Activated CD4-positive, alpha-beta T cell treated with anti-CD3 and anti-CD28 coated beads for 1 hour (primary cell): Measurements from ENCODE around the gene MARCHF6.
"Not testable (repeated sequence)": the region's sequence is repeated elsewhere in the genome, so short reads cannot be mapped to it uniquely, and the experiment has no call there.

Experiments used
- DNase-seq: peaks from one replicate; pipeline ENCODE4 v3.0.0-alpha.2; 2020

The MARCHF6 gene

DNA sequence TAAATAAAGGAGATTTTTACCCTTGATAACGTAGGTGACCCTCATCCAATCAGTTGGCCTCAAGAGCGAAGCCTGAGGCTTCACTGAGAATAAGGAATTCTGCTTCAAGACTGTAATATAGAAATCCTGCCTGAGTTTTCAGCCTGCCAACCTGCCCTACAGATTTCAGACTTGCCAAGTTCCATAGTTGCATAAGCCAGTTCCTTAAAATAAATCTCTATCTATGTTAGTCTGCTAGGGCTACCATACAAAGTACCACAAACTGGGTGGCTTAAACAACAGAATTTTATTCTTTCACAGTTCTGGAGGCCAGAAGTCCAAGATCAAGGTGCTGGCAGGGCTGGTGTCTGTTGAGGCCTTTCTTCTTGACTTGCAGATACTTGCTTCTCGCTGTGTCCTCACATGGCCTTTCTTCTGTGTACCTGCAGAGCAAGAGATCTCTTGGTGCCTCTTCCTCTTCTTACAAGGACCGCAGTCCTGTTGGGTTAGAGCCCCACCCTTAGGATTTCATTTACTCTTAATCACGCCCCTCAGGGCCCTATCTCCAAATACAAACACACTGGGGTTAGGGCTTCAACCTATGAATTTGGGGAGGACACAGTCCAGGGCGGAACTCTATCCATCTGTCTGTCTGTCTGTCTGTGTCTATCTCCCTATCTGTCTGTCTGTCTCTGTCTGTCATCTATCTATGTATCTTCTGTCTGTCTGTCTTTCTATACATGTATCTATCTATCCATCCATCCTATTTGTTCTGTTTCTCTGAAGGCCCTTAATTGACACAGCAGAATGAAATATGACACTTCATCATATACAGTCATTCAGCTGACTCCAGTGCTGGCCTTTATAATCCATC is 28.8 kb upstream of the MARCHF6 start:
- no peak for DNase-seq

DNA sequence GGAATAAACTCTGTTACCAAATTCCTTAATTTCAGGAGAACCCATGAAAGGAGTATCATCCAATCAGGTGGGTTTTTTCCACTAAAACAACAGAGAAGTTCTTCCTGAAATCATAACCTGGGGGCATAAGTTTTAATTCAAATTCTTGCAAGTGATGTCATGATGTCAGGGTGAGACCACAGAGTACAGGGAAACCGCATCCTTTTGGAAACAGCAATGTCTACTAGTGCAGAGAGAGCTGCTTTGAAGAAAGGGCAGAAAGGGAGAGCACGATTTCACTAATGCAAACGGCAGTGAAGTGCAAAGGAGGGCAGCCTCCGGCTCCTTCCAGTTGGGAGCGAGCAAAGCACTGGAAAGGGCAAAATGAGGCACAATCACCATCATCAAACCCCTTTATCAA is 25.2 kb upstream of the MARCHF6 start:
- DNase-seq, result no peak

DNA sequence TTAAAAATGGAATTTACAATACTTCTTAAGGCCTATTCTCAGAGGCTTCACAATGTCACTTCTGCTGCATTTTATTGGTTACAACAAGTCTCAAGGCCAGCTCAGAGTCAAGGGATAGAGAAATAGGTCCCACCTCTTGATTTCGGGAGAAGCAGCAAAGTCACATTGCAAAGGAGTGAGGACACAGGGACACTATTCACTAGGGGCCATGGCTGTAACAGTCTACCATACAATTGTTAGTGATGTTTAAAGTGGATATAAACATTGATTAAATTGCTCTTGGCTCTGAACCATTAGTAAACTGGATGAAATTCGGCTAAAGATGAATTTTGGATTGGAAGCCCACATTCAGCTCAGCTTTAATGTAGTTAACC is 24.1 kb upstream of the MARCHF6 start:
- DNase-seq, result no peak

DNA sequence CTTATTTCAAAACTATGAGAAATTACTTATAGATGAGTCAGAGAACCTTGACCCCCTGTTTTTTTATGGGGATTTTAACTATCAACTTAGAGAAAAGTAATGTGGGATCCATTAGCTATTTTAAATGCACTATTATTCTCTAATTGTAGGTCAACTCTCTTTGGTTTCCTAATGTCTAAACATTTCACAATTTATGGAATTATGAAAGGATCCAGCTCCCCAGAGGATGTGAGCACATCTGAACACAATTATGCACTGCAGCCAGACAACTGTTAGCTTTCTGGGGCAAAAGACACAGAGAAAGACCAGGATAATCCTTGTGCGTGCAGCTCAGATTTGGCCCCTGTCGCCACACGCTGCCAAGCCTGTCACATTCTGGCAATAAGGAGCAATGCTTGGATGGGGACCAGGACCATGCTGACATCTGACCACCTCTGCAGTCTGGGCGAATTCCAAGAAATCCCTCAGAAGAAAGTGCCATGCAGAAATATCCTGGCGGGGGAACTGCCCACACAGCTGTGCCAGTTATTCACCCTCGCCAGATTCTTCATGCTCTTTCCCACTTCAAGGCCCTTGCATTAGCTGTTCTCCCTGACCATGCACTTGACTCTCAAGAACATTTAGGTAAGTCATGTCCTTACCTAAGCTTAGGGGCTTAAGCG is 23.5 kb upstream of the MARCHF6 start:
- no peak for DNase-seq

DNA sequence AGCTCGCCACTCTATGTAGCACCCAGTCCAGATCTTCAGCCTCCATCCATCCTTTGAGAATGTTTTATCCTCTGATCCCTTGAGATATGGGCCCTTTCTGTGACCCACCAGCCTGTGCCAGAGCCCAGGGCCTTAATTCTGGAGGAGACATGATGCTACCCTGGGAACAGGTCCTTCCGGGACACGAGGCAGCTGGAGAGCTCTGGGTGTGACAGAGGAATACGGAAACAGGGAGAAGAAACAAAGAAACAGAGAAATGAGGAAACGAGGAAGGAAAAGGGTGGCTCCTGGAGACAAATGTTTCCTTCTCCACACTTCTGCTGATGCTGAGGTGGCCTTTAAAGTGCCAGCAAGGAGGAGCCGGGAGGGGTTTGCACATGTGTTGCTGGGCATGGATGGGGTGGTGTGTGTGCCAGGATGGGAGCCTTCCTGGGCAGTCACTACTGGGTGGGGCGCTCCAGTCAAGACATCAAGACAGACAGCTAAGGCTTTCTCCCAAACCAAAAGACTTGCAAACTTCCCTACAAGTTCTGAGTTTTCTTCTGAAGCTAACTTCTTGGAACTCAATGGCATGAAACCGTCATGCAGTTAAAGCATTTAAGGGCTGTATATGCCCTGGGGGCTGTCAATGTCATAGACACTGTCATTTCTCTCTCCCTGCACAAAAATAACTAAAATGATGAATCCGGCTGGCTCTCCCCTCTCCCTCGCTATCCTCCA is 22.8 kb upstream of the MARCHF6 start:
- DNase-seq, result no peak

DNA sequence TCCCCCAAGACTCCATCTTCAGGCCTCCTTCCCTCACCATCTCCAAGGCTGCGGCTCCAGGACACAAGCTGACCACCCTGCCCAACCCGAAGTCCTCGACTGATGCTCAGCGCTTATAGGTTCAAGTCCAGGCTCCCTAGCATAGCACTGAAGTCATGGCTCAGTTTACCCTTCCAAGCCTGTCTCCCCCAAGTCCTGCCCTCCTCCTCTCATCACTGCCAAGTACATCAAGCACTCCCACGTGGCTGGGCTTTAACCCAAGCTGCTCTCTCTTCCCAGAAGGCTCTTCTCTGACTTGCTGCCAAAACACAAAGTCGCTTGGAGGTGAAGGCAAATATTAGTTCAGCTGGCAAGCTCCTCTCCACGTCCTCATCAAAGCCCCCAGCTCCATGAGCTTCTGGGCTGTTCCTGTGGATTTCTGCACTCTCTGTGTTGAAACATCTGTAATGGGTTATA is 22.1 kb upstream of the MARCHF6 start:
- DNase-seq, result no peak

DNA sequence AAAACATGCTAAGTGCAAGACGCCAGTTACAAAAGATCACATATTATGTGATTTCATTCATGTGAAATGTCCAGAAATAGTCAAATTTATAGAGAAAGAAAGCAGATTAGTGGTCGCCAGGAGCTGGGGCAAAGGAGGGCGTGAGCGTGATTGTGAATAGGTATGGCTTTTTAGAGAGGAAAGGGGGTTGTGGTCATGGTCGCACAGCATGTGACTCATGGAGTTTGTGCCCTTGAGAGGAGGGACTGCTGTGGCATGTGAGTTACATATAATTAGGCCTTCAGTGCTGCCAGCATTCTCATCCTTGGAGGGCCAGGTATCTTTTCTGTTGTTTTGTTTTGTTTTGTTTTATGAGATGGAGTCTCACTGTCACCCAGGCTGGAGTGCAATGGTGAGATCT is 21.2 kb upstream of the MARCHF6 start:
- no peak for DNase-seq

DNA sequence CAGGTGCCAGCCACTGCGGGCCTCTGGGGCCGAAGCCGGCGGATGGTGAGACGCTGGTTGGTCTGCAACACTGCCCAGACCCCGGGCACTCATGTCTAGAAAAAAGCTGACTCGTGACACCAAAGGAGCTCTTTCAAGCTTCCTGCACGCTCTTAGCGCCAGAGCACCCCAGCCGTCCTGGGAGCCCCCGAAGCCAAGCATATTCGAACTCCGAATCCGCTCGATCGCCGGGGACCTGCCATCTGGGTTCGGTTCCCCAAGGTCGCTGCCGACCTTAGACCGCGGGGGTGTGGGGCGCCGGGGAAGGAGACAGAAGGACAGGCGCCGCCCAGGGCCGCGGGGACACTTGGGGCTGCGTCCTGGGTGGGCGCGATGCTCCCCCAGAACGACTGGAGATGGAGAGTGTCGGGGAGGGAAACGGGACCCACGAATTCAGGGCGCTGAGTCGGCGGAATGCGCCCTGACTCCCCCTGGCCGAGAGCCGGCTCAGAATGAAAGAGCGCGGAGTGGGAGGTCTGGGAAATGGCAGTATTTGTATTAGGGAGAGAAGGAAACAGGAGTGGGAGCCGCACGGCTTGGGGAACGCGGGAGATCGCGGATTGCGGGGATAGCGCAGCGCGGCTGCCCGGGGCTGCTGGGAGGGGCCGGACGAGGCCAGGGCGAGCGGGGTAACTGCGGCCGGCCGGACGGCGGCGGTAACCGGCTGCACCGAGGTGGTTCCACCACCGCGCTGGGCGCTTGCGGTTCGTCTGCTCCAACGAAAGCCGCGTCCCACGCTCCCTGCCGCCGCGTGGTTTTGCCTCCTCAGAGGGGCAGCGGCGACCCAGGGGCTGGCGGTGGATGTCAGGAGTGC is 20.1 kb upstream of the MARCHF6 start:
- DNase-seq, result no peak

DNA sequence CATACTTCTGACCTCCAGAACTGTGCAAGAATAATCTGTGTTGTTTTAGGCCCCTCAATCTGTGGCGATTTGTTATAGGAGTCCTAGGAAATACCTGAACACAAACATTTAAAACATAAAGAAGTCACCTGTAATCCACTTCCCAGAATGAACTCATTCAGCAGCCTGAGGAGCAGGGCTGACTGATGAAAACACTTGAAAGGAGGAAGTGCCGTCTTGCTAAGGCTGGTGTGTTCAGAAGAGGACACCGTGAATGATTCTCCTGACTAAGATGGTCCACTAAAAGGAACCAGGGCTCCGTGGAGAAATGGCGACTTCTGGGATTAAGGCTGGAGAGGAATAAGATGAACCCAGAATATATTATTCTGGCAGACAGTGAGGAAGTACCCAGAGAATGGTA is 18.7 kb upstream of the MARCHF6 start:
- no peak for DNase-seq

DNA sequence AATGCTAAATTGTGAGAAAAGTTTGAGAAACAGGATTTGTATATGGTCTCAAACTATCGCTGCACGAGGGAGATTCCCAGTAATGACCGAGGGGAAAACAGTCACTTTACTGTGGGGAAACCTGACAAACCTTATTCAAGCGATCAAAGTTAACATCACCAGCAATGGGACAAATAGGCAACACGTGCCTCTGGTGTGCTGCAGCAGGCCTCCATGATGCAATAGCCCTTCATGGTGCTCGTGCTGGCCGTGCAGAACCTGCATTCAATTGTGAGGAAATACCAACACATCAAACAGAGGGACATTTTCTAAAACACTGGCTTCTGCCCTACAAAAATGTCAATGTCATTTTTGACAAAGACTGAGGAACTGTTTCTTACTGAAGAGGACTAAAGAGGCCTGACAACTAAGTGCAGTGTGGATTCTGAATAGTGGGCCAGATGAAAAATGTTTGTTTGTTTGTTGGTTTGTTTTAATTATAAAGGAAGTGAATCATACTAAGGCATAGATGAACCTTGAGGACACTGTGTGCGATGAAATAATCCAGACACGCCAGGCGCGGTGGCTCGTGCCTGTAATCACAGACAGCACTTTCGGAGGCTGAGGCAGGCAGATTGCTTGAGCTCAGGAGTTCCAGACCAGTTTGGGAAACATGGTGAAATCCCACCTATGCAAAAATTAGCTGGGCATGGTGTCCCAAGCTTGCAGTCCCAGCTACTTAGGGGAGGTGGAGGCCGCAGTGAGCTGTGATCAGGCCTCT is 17.6 kb upstream of the MARCHF6 start:
- no peak for DNase-seq

DNA sequence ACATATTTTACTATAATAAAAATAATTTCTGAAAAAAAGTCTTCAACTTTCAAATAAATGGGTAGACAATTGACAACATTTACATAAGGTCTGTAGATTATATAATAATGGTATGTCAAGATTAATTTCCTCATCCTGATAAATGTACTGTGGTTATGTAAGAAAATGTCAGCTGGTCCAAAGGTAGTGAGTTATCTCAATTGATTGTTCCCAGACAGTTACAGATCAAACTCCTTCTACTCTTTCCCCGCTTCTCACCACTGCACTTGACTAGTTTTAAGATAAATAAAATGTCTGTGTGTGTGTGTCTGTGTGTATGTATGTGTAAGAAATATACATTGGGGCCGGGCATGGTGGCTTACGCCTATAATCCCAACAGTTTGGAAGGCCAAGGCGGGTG is 16.4 kb upstream of the MARCHF6 start:
- no peak for DNase-seq

DNA sequence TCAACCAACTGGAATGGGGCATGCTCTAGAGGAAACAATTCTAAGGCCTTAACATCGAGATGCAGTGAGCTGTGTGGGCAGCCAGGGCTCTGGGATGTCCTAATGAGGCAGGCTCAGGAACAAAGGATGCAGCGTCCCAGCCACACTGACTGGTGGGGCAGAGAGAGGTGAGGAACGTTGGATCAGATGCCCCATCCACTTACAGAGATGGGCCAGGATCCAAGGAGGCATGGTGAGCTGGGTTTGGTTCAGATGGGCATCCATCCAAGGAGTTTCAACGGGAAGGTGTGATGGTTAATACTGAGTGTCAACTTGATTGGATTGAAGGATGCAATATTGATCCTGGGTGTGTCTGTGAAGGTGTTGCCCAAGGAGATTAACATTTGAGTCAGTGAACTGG is 15.5 kb upstream of the MARCHF6 start:
- no peak for DNase-seq

DNA sequence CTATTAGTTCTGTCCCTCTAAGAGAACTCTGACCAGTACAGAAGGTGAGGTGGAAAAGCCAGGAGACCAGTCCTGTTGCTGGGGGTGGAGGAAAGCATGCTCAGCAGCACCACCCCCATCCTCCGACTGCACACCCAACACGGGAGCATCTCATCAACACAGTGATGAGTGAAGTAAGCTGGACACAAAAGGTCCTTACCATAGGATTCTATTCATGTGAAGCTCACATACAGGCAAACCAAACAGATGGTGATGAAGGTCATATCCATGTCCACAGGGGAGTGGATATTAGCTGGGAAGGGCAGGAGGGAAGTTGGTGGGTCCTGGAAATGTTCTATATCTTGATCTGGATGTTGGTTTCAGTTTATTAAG is 14.8 kb upstream of the MARCHF6 start:
- no peak for DNase-seq

DNA sequence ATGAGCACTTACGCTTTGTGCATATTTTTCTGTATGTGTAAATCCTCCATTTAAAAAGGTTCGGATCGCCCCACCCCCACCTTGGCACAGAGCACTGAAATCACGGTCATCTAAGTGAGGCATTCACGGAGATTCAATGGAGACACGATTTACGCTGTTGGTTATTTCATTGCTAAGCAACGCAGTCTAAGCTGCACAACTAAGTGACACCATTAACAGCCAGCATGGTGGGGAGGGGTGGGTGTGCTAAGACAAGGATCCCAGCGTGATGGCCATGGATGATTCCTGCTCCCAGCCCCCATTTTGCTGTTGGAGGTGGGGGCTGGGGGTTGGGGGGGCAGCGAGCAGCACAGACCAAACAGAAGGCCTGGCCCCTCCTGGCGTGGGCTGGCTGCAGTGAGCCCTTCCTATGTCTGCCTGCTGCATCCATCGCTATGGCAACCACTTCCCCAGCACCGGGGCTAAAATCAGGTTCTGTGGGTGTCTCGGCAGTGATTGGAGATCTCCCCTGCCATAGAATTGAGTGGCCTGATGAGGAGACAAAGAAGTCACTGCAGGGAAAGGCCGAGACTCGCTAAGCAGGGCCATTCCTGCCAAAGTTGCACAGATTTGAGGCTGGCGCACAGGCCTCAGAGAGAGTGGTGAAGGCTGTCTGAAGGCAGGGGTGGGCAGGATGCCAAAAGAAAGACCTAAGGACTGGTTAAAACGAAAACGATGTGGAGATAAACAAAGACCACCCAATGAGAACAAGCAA is 14.3 kb upstream of the MARCHF6 start:
- DNase-seq, result no peak

DNA sequence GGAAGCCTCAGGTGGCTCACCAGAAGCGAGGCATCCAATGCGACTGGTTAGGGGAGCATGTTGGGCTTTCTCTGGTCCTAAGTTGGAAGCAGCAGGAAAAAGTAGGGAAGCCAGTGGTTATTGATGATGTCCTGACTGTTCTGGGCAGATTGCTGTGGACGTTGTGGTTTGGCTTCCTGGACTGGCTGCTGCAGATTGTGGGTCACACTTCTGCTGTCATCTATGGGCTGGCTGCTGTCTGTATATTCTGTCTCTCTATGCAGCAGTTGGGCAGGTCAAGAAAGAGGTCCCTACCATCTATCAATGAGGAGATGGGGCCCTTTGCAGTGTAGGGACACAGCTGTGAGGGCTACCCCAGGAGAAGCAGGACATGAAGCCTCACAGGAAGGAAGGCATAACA is 13.5 kb upstream of the MARCHF6 start:
- no peak for DNase-seq

DNA sequence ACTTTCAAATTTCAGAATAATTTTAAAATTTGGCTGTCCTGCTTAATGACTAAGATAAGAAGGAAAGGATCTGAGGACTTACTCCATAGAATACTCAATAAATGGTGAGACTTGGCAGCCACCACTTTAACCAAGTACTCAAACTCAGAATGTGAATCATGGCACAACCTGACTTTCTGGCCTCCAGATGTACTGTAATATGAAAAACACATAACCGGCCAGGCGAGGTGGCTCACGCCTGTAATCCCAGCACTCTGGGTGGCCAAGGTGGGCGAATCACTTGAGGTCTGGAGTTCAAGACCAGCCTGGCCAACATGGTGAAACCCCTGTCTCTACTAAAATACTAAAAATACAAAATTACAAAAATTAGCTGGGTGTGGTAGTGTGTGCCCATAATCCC is 10.0 kb upstream of the MARCHF6 start:
- DNase-seq, result no peak

DNA sequence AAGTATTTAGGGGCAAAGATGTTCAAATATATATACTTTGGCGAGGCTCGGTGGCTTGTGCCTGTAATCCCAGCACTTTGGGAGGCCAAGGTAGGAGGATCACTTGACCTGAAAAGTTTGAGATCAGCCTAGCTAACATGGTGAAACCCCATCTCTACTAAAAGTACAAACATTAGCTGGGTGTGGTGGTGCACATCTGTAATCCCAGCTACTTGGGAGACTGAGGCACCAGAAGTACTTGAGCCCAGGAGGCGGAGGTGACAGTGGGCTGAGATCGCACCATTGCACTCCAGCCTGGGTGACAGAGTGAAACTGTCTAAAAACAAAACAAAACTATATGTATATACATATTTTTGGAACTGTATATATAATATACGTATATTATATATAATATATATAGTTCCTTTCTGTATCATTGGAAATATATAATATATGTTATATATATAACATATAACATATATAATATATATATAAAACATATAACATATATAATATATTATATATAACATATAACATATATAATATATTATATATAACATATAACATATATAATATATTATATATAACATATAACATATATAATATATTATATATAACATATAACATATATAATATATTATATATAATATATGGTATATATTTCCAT is 8.9 kb upstream of the MARCHF6 start:
- not testable (repeated sequence) for DNase-seq

DNA sequence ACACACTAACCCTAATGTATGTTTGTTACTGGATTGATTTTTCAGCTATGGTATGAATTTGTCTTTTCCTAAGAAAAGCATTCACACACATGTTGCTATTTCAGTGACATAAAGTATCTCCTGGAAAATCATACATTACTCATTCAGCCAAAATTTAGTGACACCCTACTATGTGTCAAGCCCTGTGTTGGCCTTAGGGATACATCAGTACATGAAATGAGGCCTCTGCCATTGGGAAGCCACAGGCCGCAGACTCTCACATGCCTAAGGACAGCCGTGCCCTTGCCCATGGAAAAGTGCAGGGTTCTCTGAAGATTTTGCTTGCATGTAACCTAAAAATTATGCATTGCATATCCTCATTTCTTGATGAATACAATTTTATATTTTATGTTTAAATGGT is 5.2 kb upstream of the MARCHF6 start:
- DNase-seq, result no peak

DNA sequence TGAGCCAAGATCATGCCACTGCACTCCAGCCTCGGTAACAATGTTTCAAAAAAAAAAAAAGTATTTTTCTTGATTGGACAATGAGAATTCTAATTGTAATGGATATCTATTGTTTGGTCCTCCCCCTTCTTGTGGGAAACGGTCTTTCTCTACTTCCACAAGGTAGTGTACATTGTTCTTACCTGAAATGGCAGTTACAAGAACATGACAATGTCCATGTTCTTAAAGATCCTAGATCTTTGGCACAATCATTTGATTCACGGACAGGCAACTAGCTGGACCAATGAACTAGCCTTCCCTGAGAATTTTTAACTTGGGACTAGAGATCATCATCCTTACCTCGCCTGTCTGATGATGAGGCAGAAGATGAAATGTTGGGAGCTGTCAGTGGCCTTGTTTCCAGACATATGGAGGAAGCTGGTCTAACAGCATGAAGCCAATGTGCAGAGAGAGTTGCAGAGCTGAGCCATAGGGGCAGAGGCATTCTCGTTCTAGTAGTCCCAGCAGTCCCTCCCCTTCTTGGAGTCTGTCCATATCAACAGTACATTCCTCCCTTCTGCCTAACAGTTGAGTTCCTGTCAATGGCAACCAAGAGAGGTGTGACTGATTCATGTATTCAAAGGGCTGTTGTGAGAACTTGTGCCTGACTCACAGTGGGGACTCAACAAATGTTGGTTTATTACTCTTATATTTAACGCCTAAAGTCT is 2.1 kb upstream of the MARCHF6 start:
- DNase-seq, result no peak

DNA sequence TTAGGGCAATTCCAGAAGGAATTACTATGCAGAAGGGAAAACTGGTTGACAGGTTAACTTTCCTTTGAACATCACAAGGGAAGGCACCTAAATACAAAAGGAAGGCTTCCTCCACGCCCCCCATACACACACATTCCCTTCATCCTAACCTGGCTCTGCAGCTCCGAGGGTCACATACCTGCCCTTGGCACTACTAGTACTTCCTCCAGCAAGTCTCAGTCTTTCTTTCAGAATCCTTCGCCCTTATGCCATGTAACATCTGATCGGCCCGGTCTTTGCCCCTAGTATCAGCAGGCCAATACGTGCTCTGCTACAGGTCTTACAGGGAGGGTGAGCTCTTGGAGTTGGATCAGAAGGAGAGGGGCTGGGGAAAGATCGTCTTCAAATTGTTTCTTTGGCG is 1.6 kb upstream of the MARCHF6 start:
- no peak for DNase-seq
